C4-2B (cell line): ENCODE measurements around the gene MCMBP.

Experiments
- ZFX ChIP-seq: fragments of 450-650 bp; IDR thresholded peaks from 2 replicates; pipeline ENCODE4 v1.6.1; 2017
- TF ChIP-seq, protein P1 (sequence below): fragments of 450-650 bp; conservative IDR thresholded peaks from 2 replicates; pipeline ENCODE4 v1.5.1; 2017; ENCODE audit warnings: mild to moderate bottlenecking

DNA sequence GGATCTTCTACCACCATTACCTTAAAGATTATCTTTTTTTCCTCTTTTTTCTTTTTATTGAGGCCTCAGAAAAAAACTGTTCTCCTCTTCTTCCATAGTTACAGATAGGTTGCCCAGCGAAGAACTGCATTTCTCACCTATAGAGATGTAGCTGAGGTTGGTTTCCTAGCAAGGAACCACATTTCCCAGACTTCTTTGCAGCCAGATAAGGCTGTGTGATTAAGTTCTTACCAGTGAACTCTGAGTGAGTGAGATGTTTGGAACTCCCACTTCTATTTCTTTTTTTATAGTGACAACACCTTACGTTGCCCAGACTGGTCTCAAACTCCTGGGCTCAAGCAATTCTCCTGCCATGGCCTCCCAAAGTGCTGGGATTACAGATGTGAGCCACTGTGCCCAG is 5.9 kb upstream of the MCMBP start:
- TF ChIP-seq, protein P1, sequence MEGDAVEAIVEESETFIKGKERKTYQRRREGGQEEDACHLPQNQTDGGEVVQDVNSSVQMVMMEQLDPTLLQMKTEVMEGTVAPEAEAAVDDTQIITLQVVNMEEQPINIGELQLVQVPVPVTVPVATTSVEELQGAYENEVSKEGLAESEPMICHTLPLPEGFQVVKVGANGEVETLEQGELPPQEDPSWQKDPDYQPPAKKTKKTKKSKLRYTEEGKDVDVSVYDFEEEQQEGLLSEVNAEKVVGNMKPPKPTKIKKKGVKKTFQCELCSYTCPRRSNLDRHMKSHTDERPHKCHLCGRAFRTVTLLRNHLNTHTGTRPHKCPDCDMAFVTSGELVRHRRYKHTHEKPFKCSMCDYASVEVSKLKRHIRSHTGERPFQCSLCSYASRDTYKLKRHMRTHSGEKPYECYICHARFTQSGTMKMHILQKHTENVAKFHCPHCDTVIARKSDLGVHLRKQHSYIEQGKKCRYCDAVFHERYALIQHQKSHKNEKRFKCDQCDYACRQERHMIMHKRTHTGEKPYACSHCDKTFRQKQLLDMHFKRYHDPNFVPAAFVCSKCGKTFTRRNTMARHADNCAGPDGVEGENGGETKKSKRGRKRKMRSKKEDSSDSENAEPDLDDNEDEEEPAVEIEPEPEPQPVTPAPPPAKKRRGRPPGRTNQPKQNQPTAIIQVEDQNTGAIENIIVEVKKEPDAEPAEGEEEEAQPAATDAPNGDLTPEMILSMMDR = no peak
- TF ChIP-seq ZFX = no peak
